Activated CD4-positive, alpha-beta T cell treated with anti-CD3 and anti-CD28 coated beads for 36 hours (primary cell): Measurements from ENCODE around the gene RGS18. TPM values are rescaled to one million over a fixed set of nuclear protein-coding genes. Genes with fewer than 3 reads are reported as not detected.
"Not testable (repeated sequence)": the region's sequence is repeated elsewhere in the genome, so short reads cannot be mapped to it uniquely, and the experiment has no call there.

ENCODE experiments used
- ATAC-seq: fragments of 200-7000 bp; cut with Tn5 transposase; one replicate; pipeline ENCODE4 v1.10.0; 2021; ENCODE audit warnings: mild to moderate bottlenecking, moderate library complexity
- CTCF ChIA-PET: fragments of 350-600 bp; sonication (Branson Sonifier 250); formaldehyde crosslinking; loops from one replicate; lab custom pipeline; 2021; ENCODE audit warnings: antibody characterized with exemption; lab: Charles Lee
- POLR2A ChIA-PET: fragments of 350-600 bp; sonication (Branson Sonifier 250); formaldehyde crosslinking; loops from one replicate; lab custom pipeline; 2021; ENCODE audit warnings: antibody characterized with exemption, inconsistent platforms; lab: Charles Lee
- DNase-seq: peaks from one replicate; pipeline ENCODE4 v3.0.0-alpha.2; 2020
- H3K27ac Mint-ChIP-seq: one replicate; pipeline ENCODE4 v1.8.0; 2021; ENCODE audit warnings: mixed read lengths
- H3K27me3 Mint-ChIP-seq: one replicate; pipeline ENCODE4 v1.8.0; 2021; ENCODE audit warnings: mixed read lengths
- H3K36me3 Mint-ChIP-seq: one replicate; pipeline ENCODE4 v1.8.0; 2021; ENCODE audit warnings: low read depth, mixed read lengths
- H3K4me1 Mint-ChIP-seq: one replicate; pipeline ENCODE4 v1.8.0; 2021; ENCODE audit warnings: mixed read lengths
- H3K4me3 Mint-ChIP-seq: one replicate; pipeline ENCODE4 v1.8.0; 2021; ENCODE audit warnings: mild to moderate bottlenecking, moderate library complexity, mixed read lengths
- H3K9me3 Mint-ChIP-seq: one replicate; pipeline ENCODE4 v1.8.0; 2021; ENCODE audit warnings: low read depth, mixed read lengths
- intact Hi-C, 2 experiments: fragments of 100-400 bp; cut with DNase I in 1 of 2; cut with micrococcal nuclease in 1 of 2; formaldehyde crosslinking; loops; one replicate each; pipeline versions ENCODE4 v1.14.2 to v1.15.1; 2022 to 2024; cut with DNase I, micrococcal nuclease
- total RNA-seq, 2 experiments: library from RNA; stranded (reverse); gene quantifications; one replicate each; pipeline ENCODE4 v1.2.3, GENCODE V29; 2021

Gene RGS18, protein sequence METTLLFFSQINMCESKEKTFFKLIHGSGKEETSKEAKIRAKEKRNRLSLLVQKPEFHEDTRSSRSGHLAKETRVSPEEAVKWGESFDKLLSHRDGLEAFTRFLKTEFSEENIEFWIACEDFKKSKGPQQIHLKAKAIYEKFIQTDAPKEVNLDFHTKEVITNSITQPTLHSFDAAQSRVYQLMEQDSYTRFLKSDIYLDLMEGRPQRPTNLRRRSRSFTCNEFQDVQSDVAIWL
- total RNA-seq, result not detected

DNA sequence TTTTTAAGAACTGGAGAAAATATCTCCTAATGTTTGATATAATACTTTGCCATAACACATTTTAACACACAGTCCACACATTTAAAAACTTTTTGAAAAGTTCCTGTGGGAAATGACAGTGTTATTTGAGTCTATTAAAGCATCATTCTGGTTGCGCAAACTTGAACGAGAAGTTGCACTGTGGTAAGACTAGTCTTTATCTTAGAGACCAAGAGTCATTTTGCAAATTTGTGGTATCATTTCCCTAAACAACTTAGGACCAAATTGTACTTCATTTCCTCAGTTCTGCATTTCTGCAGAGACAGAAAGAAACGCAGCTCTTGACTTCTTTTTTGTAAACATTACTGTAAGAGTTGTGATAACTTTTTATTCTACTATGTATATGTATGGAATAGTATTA is at the start of gene RGS18:
RGS18 (plus strand) TSS at position 282 of the 400 bp plus-strand sequence. CDS start 176 bp downstream, outside the sequence.
- CTCF ChIA-PET, result no interaction called here

DNA sequence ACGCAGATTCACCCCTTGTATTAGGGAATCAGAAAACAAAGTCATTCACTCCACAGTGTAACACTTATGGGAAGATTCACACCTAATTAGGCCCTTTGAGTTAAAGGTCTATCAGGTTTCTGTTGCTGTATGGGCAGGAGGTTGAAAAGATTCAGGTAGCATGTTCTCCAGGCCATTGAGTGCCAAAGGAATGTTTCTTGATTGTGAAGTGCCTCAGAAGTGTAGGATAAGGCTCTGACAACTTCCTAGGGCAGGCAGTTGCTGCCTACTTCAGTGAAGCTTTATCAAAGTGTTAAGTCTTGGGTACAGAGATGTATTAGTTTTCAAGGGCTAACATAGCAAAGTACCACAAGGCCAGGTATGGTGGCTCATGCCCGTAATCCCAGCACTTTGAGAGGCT is 48.7 kb upstream of the RGS18 start:
- Mint-ChIP-seq H3K27me3 (no peaks in the 10 kb centered on the region), H3K36me3 (no peaks in the 10 kb centered on the region), H3K4me1 (no peaks in the 10 kb centered on the region), H3K27ac (no peak overlapping the region), H3K4me3 (no peak overlapping the region), H3K9me3 (no peaks in the 10 kb centered on the region)
- DNase-seq, result no peak
- CTCF ChIA-PET, result interaction anchor here (0.5 kb wide), 1 partner anchor 43 kb away, joined by 3 read pairs; no protein-coding TSS in a partner anchor
- ATAC-seq, result no peak
- POLR2A ChIA-PET, result no interaction called here
- intact Hi-C loops, result no loop called here

More for the DNA sequence above, at the start of gene RGS18:
- no peaks in the 10 kb centered on the region for H3K4me1 Mint-ChIP-seq
- DNase-seq, result no peak
- H3K36me3 Mint-ChIP-seq, result no peaks in the 10 kb centered on the region
- H3K27me3 Mint-ChIP-seq, result no peaks in the 10 kb centered on the region
- H3K27ac Mint-ChIP-seq, result no peak within 1 kb of the TSS
- no peak within 1 kb of the TSS for H3K4me3 Mint-ChIP-seq
- ATAC-seq, result no peak
- no peaks in the 10 kb centered on the region for H3K9me3 Mint-ChIP-seq
- POLR2A ChIA-PET, result no interaction called here
- intact Hi-C loops, result no loop called here

DNA sequence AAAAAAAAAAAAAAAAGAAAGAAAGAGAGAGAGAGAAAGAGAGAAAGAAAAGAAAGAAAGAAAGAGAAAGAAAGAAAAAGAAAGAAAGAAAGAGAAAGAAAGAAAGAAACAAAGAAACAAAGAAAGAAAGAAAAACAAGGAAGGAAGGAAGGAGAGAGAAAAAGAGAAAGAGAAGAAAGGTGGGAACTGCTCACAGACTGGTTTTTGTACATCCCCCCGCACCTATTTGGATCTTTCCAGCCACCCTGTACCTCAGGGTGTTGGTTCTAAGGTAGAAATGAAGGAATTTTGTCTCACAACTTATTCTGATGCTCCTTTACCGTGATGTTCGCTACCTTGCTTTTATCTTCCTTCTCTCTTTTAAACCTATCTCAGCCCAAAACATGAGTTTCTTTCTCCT is 43.3 kb upstream of the RGS18 start:
- ATAC-seq, result no peak
- H3K9me3 Mint-ChIP-seq, result peaks cover 3% of the 10 kb centered on the region
- no peak for DNase-seq
- no peaks in the 10 kb centered on the region for H3K4me1 Mint-ChIP-seq
- no peaks in the 10 kb centered on the region for H3K36me3 Mint-ChIP-seq
- ChIA-PET CTCF (no interaction called here), POLR2A (no interaction called here)
- intact Hi-C loops, result no loop called here
- H3K4me3 Mint-ChIP-seq, result no peak overlapping the region
- no peak overlapping the region for H3K27ac Mint-ChIP-seq
- H3K27me3 Mint-ChIP-seq, result no peaks in the 10 kb centered on the region

DNA sequence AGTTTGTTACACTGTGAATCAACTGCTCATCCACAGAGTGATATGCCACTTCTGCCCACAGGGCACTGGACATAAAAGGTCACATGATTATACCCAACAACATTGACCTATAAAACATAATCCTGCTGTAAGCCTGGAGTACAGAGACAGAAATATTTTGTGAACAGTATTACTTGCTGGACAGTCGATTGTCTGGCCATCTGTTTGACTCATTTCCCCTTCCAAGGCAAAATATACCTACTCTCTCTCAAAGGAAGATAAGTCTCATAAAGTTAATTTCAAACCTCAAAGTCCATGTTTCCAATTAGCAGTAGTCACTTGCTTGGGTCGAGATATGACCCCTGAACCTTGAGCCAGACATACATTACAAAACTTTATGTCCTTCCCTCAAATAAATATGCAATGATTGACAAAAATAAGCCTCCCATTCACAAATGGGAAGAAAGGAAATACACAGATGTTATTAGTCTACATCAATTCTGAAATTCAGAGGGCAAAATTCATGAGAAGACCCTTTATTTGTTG is 39.3 kb upstream of the RGS18 start:
- no peak overlapping the region for H3K4me3 Mint-ChIP-seq
- POLR2A ChIA-PET, result no interaction called here

DNA sequence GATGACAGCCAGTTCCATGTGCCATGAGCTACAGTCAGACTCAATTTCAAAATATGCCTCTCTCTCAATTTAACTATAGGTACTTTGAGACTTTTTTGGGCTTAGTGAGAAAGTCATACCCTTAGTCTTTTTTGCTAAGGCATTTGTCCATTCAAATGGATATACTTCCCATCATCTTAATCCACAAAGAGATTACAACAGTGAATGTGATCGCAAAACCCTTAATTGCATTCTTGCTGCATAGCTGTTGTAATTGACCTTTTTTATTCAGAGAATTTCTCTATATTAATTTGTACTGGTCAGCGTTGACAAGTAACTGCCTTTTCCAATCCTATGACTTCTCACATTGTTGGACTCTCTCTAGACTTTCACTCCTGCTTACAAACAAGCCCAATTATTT is 38.6 kb upstream of the RGS18 start:
- no peak for DNase-seq
- Mint-ChIP-seq H3K9me3 (peaks cover 3% of the 10 kb centered on the region), H3K27me3 (no peaks in the 10 kb centered on the region), H3K36me3 (no peaks in the 10 kb centered on the region), H3K4me3 (no peak overlapping the region), H3K27ac (no peak overlapping the region), H3K4me1 (no peaks in the 10 kb centered on the region)
- intact Hi-C loops, result no loop called here
- ChIA-PET POLR2A (no interaction called here), CTCF (no interaction called here)
- ATAC-seq, result no peak

More for the DNA sequence above, 39.3 kb upstream of the RGS18 start:
- CTCF ChIA-PET, result no interaction called here
- no peaks in the 10 kb centered on the region for H3K4me1 Mint-ChIP-seq
- DNase-seq, result no peak
- no peaks in the 10 kb centered on the region for H3K36me3 Mint-ChIP-seq
- peaks cover 3% of the 10 kb centered on the region for H3K9me3 Mint-ChIP-seq
- no peaks in the 10 kb centered on the region for H3K27me3 Mint-ChIP-seq
- H3K27ac Mint-ChIP-seq, result no peak overlapping the region
- intact Hi-C loops, result no loop called here
- ATAC-seq, result no peak

DNA sequence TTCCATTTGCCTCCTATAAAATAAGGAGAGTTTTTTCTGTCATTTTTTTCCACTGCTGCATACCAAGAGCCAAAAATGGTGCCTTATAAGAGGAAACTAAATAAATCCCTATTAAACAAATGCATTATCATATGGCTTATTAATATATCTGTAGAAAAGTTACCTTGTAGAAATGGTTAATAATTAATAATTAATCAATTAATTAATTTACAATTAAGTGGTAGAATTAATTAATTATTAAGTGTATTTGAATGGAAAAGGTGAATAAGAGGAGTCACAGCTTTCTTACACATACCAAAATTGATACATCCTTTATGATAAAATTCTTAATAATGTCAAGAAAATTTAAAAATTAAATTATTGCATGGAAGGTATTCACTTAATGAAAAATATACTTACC is 35.6 kb upstream of the RGS18 start:
- intact Hi-C loops, result no loop called here
- Mint-ChIP-seq H3K9me3 (no peaks in the 10 kb centered on the region), H3K27ac (no peak overlapping the region), H3K4me1 (no peaks in the 10 kb centered on the region), H3K4me3 (no peak overlapping the region), H3K27me3 (no peaks in the 10 kb centered on the region), H3K36me3 (no peaks in the 10 kb centered on the region)
- ATAC-seq (no peak), DNase-seq (no peak)
- ChIA-PET CTCF (no interaction called here), POLR2A (no interaction called here)

DNA sequence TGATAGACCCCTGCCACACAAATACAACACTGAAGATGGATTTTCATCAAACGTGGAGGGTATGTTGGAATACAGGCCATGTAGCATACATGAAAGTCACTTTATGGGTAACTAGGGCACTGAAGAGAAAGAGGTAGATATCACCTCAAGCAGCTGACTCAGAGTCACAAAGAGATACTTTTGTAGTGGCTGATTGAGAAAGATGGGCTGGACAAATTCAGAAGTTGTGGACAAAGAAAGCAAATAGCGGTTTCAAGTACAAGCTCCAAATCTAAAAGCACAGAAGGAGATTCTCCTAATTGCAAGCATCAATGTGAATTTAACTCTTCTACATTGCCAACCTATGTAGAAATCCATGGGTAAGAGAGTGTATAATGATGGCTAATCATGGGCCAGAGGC is 35.0 kb upstream of the RGS18 start:
- CTCF ChIA-PET, result no interaction called here
- H3K4me3 Mint-ChIP-seq, result no peak overlapping the region

DNA sequence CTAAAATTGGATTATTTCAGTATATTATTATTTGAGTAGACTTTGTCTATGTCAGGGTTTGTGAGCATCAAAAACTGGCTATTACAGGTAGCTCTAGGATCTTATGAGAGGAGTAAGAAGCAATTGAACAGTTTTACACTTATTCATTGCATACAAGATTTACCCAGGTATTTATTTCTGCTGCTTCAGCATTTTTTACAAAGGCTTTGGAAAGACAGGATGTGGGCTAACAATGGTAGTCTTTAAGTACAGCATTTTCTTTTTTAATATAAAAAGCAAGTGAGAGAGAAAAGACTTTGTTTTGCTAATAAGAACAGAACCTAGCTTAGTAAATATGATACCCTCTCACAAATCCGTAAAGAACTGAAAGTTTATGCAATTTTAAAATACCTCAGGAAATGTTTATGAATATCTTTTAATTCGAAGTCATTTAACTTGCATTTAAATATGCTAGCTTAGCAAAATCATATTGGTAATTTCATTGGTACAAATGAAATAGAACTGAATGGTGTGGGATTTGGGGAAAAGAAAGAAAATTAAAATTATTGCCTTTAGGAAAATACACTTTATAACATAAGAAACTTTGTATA is 32.1 kb upstream of the RGS18 start:
- Mint-ChIP-seq H3K27me3 (no peaks in the 10 kb centered on the region), H3K9me3 (no peaks in the 10 kb centered on the region), H3K27ac (no peak overlapping the region), H3K4me3 (no peak overlapping the region), H3K36me3 (no peaks in the 10 kb centered on the region), H3K4me1 (no peaks in the 10 kb centered on the region)
- intact Hi-C loops, result no loop called here
- no peak for DNase-seq
- ChIA-PET POLR2A (no interaction called here), CTCF (interaction anchor here (0.9 kb wide), 1 partner anchor 19 kb away, joined by 4 read pairs; no protein-coding TSS in a partner anchor)
- no peak for ATAC-seq

More for the DNA sequence above, 35.0 kb upstream of the RGS18 start:
- intact Hi-C loops, result no loop called here
- H3K27ac Mint-ChIP-seq, result no peak overlapping the region
- DNase-seq (no peak), ATAC-seq (no peak)
- H3K27me3 Mint-ChIP-seq, result no peaks in the 10 kb centered on the region
- H3K36me3 Mint-ChIP-seq, result no peaks in the 10 kb centered on the region
- H3K9me3 Mint-ChIP-seq, result no peaks in the 10 kb centered on the region
- no peaks in the 10 kb centered on the region for H3K4me1 Mint-ChIP-seq
- POLR2A ChIA-PET, result no interaction called here

DNA sequence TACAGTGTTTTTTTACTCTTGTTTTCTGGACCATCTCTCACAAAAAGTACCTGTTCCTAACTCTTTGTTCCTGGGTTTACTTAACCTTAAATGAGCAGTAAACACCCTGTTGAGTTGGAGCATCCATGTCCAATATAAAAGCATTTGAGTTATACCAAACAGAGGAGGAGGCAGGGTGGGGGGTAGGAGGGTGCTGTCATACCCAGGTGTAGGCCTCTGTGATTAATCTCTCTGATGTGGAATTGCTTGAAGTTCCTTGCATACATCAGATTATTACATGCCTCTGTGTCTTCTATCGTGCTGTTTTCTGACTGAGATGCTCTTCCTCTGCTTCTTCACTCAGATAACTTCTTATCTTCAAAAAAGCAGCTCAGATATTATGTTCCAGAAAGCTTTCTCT is 28.1 kb upstream of the RGS18 start:
- intact Hi-C loops, result no loop called here
- DNase-seq, result no peak
- no peaks in the 10 kb centered on the region for H3K27me3 Mint-ChIP-seq
- no peak overlapping the region for H3K4me3 Mint-ChIP-seq
- no peaks in the 10 kb centered on the region for H3K4me1 Mint-ChIP-seq
- H3K9me3 Mint-ChIP-seq, result no peaks in the 10 kb centered on the region
- ChIA-PET CTCF (no interaction called here), POLR2A (no interaction called here)
- H3K27ac Mint-ChIP-seq, result no peak overlapping the region
- H3K36me3 Mint-ChIP-seq, result no peaks in the 10 kb centered on the region
- ATAC-seq, result no peak

DNA sequence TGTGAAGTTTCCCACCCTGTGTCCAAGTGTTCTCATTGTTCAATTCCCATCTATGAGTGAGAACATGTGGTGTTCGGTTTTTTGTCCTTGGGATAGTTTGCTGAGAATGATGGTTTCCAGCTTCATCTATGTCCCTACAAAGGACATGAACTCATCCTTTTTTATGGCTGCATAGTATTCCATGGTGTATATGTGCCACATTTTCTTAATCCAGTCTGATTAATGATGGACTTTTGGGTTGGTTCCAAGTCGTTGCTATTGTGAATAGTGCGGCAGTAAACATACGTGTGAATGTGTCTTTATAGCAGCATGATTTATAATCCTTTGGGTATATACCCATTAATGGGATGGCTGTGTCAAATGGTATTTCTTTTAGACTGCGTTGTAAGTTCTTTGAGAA is 27.4 kb upstream of the RGS18 start:
- H3K27ac Mint-ChIP-seq, DNase-seq, CTCF ChIA-PET, H3K9me3 Mint-ChIP-seq, POLR2A ChIA-PET, H3K4me1 Mint-ChIP-seq, H3K36me3 Mint-ChIP-seq, ATAC-seq, H3K4me3 Mint-ChIP-seq, intact Hi-C loops, H3K27me3 Mint-ChIP-seq: not testable (repeated sequence)

DNA sequence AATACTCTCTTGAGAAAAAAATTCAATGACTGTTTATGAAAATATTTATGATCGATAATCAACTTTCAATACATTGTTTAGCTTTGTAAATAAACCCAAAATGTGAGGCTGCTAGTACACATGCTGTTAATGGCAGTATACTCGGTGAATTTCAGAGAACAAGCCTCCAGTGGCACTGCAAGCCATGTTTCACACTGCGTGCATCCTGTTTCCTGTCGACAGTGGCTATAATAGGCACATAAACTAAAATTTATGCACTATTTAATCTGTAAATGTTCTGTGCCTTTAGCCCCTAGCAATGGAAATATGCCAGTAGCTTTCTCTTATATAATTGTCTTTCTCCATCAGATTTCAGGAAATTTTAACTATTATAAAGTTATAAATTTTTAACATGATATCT is 26.3 kb upstream of the RGS18 start:
- Mint-ChIP-seq H3K4me1 (no peaks in the 10 kb centered on the region), H3K27me3 (no peaks in the 10 kb centered on the region), H3K4me3 (no peak overlapping the region), H3K36me3 (no peaks in the 10 kb centered on the region), H3K27ac (no peak overlapping the region), H3K9me3 (no peaks in the 10 kb centered on the region)
- no peak for DNase-seq
- no peak for ATAC-seq
- intact Hi-C loops, result no loop called here
- ChIA-PET CTCF (no interaction called here), POLR2A (no interaction called here)

DNA sequence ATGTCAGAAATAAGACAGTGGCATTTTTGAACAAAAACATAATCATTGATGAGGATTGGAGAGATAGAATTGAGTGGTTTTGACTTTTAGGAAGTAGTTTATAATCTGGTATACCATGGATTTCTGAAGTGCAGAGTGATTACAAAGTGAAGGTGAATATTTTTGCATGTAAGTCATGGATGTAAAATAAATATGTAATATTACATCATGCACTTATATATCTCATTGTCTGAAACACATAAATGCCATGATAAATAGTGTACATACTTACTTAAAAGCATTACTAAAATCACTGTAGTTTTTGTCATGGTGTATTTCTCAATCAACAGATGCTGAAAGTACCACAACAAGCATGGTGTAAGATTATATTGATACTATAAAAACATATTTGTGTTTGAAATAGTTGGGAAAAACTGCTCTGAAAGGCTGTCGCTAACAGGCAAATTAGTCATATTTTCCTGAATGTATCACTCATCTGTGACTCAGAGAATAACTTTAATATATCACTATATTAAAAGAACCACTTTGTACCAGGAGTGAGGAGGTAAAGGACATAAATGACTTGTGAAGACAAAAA is 24.8 kb upstream of the RGS18 start:
- Mint-ChIP-seq H3K27ac (no peak overlapping the region), H3K9me3 (no peaks in the 10 kb centered on the region), H3K36me3 (no peaks in the 10 kb centered on the region), H3K27me3 (no peaks in the 10 kb centered on the region), H3K4me1 (no peaks in the 10 kb centered on the region), H3K4me3 (no peak overlapping the region)
- ATAC-seq, result no peak
- no peak for DNase-seq
- ChIA-PET POLR2A (no interaction called here), CTCF (no interaction called here)
- intact Hi-C loops, result no loop called here
